Measurements from ENCODE around the gene ITPKB.
A peak's percentile ranks its signal among the peaks of the same experiment; 100 is the strongest.
"Not testable (repeated sequence)": the region's sequence is repeated elsewhere in the genome, so short reads cannot be mapped to it uniquely, and the experiment has no call there.

ITPKB gene

DNA sequence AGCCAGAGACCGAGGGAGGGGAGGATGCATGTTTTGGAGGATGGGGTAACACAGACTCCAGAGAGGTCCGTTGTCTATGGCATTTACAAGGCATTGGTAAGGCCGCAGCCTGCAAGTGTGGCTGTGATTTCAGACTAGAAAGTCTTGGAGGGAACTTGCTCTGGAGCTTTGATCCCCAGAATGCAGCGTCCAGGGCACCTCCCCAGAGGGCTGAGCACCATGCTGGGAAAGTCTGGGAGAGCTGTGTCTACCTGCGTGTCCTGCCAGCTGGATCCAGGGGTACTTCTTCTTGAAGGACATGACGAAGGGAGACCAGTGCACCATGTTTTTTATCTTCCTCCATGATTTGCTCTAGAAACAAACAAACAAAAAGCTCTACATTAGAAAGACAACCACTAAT lies 90.7 kb downstream of the ITPKB start:
- no peak for DNase-seq

DNA sequence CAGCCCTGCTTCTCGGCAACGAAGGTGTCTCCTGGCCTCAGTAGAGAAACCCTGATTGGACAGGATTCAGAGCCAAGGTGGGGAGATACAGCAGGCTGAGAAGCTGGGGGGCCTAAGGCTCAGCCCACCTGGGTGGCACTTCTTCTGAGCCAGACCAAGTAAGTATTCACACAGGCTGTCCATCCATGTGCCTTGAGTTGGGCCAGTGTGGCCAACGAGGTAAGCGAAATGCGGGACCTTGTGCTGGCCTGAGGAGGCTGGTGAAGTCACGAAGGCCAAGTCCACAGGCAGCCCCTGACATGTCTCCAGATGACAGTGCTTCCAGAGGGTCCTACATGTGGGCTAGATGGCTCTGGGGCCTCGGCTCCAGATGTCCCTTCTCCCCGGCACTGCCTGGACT lies 91.4 kb downstream of the ITPKB start:
- no peak for DNase-seq

DNA sequence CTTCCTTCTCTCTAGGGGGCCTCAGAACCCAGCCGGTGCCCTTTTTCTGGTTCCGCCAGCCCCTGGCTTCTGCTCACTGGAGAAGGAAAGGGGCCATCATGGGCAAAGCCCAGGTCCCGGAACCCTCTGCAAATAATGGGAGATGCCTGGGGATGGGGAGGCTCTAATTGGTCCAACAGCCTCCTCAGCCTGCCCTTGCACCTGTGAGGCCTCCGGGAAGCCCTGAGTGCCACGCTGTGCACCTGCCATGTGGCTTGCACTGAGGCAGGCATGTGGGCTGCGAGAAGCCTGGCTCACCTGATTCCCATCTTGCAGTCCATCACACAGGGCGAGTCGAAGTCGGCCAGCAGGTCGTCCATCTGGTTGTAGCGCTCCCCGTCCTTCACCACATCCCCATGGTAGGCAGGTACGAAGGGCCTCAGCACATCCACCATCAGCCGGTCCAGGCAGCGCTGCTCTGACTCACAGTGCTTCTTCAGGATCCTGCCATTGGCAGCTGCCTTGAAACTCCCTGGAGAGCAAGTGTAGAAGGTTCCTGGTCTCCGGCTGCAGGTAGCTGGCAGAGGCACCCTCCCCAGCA lies 92.1 kb downstream of the ITPKB start:
- DNase-seq = no peak

DNA sequence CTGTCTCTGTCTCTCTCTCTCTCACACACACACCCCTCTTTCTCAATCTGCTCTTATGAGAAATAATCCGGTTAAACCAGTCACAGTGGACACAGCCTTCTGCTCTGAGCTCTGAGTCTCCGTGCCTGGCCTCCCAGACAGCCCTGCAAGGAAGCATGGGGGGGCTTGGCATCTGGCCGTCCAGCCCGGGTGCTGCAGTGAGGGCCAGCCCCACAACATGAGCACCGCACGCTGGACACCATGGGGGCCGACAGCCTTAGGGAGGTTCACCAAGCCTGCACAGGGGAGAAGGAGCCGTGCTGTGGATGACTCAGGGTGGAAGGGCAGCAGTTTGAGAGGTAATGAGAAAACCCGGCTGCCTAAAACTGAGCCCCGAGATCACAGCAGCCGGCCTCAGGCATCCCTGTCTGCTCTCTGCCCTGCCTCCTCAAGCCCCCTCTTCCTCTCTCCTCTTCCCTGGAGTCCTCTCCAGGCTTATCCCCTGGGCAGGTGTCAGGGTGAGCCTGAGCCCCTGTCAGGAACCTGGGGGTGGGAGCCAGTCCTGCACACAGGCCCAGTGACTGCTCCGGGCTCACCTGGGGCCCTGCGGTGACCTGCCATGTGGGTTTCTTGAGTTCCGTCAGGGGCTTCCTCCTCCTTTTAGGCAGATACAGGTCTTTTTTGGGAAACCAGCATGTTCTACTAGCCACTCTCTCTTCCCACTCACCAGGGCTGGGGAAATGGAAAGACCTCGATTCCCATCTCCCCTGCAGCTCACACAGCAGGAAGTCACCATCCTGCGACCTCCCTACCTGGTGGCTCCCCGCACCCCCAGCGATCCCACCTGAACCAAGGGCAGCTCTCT lies 92.8 kb downstream of the ITPKB start:
- DNase-seq = no peak

DNA sequence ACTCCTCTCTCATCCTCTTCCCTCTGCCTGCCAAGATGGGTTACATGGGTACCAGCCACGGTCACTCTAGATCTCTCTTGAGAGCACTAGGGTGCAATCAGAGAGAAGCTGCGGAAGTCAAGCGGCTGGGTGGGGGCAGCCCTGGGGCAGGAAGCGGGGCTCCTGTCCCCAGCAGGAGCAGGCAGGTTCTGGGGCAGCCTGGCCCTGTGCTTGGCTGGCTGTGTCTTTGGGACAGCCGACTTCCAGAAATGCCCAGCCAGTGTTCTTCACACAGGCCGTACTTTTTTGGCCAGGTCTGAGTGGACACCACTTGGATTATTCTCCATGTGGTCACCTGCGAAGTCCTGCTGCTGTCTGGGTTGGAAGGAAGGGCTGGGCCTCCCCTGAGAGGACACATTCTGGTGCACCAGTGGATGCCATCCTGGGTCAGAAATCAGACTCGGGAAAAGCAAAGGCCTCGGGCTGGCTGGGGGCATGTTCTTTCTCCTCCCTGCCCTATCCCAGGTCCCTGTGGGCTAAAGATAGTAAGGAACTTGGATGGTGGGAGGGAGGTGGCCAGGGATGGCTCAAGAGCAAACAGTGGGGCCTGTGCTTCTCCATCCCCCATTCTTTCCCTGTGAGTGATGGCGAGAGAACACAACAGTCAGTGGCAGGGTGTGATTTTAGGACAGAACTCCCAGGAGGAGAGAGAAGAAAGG lies 93.7 kb downstream of the ITPKB start:
- no peak for DNase-seq

DNA sequence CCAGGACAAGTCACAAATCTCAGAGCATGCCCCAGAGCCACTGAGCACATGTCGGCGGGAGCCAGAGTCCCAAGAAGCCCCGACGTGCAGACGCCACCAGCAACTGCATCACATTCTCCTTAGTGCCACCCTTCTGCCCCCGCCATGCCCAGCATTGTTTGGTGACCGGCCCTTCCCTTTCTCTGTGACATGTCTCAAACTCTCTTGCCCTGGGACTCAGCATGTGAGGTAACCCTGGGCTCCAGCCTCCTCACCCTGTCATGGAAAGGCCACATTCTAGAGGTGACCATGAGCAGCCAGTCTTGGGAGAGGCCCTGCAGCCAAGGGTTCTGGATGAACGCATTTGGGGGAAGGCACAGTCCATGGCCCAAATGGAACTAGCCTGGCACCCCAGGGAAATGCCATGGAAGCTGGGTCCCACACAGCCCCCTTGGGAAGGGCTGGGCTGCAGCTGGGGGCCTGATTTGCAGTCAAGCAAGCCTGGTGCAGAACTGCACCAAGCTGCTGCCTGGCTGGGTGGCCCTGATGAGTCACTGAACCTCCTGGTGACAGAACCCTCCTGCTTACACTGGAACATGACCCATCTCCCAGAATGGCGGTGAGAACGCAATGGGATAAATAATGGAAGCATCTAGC lies 94.4 kb downstream of the ITPKB start:
- DNase-seq = no peak

DNA sequence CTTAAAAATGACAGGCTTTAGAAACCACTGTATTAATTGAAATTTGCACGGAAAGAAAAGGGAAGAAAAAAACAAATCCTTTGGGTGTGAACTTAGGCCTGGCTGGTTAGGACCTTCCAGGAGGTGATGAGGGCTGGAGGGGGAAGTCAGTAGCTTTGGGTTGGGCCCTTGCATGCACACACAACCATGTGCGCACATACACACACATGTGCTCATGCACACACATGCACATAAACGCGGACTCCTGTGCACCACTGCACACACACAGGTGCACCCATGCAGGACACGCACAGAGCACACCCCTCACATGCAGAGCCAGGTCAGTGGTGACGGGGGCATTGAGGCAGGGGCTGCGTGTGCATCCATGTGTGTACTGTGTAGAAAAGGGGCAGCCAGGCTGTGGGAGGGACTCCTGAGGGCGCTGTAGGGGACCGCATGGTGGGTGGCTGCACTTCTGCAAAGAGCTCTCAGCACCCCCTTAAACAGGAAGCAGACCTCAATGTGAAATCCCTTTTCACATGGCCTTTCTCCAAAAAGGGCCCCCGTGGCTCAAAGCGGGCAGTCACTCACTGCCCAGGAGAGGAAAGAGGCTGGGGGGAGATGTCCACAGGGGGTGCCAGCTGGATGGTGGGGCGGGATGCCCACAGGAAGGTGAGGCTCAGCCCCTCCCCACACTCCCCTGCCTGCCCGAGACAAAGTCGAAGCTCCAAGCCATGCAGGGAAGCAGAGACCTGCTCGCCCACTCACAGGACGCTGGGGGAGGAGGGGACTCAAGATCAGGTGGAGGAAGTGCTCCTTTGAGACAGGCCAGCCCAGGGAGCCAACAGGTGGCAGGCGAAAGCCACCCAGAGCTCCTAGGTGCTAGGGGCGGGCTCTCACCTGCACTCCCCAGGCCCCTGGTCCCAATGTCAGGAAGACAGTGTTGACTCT lies 95.2 kb downstream of the ITPKB start:
- no peak for DNase-seq

DNA sequence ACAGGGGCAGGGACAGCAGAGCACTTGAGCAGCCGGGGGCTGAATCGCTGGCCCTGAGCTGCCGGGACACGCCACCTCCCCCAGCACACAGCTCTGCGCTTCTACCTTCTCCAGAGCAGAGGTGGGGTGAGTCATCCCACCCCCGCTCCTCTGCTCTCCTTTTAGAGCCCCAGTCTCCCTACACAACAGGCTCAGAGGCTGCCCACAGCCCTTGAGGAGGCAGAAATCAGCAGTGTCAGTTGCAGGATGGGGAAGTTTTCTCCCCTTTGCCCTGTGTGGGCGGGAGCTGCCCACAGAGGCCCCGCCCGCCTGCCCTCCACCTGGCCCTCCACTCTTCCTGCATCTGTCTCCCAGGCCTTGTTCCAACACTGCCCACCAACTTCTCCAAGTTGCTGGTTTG lies 95.9 kb downstream of the ITPKB start:
- DNase-seq = no peak

DNA sequence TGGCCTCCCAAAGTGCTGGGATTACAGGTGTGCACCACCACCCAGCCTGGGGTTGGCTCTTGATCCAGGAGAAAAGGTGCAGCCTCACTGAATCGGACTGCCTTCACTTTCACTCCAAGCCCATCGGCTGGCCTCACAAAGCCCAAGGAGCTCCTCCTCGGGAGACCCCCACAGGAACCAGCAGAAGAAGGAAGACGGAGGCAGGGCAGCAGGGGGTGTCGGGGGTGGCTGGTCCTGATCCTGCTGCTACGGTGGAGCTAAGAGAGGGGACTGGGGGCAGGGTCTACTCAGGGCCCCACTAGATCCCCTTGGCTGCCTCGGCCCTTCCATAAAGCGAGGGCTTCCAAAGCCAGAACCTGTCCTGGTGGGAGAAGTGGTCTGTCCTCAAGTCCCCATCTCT lies 96.7 kb downstream of the ITPKB start:
- DNase-seq = no peak

DNA sequence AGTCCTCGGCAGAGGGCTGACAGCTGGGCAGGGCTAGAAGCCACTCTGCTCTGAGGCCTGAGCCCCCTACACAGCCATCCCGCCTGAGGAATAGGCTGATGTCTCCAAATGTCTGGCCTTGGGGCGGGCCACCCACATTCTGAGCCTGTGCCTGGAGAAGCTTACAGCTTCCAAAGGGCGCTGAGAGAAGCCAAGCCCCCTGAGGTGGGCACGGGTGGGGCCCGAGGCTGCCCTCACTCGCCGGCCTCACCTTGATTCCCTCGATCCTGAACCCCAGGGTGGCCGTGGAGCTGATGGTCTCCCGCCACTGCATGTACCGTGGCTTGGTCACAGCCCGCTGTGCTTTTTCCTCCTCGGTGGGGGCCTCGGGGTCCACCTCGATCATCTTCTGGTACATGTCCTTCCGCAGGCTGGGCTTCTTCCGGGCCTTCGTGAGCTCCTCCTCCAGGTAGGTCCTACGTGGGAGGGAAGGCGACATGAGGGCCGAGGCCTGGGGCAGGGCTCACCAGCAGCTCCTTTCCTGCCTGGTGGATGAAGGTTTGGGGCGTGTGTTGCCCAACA lies 97.3 kb downstream of the ITPKB start:
- DNase-seq = no peak

DNA sequence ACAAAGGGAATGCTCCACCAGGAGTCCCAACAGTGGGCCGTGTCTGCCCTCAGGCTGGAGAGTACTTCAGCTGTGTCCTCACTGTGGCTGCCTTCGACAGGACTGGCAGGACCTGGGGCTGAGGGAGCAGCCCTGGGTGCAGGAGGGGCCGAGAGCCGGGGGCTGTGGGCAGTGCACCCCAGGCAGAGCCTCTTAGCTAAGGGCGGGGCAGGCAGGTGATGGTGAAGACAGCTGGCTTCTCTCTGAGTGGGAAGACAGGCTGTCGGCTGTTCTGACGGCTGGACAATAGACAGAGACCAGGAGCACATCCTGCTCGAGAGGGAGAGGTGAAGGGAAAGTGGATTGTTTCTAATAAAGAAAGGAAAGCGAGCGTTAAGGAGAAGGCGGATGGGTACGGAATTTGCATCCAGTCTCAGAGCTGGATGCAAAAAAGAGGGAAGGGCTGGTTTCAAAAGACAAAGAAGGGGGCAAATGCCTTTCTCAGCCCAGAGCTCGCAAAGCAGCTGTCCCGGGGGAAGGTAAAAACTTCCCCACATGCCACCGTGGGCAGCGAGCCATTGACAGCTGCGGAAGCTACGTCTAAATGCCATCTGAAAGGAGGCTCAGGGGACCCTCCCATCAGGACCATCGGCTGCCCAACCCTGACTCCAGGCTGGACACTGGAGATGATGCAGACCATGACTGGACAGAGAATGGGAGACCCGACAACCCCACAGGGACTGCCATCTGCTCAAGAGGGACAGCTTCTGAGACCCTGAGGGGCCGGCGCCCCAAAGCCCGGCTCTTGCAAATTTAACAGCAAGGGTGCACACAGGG lies 98.6 kb downstream of the ITPKB start:
- no peak for DNase-seq

DNA sequence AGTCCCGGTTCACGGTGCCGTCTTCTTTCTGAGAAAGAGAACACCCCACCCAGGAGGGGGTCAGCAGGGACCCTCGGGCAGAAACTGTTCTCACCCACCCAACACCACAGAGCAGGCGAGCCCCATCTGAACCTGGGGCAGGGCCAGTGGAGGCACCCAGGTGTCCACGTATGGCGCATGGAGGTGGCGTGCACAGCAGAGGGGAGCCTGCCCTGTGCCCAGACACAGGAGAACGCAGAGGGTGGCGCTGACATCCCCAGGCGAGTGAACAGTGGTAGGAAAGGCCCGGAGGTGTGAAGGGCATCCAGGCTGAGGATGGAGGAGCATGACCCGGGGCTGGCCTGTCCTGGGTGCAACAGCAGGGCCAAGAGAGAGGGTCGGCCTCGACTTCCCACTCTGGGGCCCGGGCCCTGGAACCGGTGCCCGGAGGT lies 99.4 kb downstream of the ITPKB start:
- DNase-seq = no peak

DNA sequence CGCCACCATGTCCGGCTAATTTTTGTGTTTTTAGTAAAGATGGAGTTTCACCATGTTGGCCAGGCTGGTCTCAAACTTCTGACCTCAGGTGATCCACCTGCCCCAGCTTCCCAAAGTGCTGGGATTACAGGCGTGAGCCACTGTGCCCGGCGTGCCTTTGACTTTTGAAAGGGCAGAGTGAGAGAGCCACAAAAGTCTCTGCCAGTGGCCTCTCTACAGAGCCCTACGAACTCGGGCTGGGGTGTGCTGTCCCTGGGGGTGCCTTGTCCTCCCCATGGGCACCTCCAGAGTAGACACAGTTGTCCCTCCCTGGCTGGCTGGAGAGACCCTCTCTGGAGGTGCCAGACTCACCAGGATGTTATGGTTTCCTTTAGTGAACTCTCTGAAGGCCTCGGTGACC lies 99.9 kb downstream of the ITPKB start:
- not testable (repeated sequence) for DNase-seq

DNA sequence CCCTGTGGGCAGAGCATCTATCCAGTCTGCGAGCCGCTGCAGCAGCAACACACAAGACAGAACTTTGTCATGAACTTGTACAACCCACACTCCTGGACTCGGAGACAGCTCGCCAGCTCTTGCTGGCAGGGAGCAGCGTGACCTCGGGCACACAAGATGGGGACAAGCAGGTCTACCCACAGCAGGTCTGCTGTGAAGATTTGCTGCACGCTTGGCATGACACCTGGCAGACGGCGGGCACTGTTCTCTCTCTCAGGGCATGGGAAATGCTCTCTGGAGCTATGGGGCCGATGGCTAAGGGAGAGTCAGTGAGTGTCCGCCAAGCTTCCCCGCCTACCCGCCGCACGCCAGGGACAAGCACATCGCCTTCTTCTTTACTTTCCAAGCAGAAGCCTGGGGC lies 100.5 kb downstream of the ITPKB start:
- DNase-seq = no peak

DNA sequence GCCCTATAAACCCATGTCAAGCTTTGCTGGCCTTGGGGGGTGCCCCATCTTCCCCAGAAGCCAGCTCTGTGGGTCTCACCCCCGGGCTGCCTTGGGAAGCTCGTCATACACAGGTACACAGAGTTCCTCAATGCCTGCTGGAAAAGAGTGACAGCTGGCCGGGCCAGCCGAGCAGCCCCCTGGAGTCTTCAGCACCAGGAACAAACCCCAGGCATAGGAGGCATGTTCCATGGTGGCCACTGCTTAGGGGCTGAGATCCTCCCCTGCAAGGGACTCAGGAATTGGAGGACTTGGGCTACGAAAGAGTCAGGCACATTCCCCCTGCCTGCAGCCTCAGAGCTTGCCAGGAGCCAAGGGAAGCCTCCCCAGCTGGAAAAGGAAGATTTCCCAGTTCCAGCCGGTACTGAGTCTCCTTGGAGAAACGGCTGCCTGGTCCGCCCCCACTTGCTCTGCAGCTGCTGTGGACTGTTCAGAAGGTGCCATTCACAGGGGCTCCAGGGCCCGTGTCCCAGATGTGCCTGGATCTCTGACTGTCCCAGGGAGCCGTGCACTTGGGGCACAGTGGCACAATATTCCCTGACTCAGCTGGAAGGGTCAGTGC lies 101.0 kb downstream of the ITPKB start:
- no peak for DNase-seq

DNA sequence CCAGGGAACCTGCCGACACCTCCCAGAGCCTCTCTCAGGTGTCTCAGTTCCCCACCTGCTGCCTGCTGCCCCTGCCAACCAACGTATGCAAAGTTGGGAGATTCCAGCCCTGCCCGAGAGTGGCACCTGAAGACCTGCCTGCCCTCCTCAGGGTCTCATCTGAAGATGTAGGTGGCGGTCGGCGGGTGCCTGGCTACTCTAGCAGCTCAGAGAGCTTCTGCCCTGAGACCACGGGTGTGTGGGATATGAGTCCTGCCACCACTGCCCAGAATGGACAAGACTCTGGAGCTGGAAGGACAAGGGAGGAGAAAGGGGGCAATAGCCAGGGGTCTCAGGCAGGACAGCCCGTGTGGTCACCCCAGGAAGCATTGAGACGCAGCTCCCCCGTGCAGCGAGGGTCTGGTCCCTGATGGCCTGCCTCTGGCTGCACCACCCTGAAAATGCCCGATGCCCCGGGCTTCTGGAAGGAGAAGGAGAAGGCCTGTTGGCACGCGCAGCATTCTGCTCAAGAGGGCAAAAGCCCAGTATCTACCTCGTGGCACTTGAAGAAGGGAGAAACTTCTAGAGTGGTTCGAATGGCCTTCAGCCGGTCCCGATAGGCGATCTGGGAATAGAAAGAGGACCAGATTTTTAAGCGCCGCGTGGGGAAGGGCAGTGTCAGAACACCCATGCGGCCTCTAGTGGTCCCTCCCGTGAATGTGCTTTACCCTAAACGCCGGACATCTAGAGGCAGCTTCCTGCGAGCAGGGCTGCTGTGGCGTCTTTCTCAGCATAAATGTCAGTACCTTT lies 101.7 kb downstream of the ITPKB start:
- no peak for DNase-seq

DNA sequence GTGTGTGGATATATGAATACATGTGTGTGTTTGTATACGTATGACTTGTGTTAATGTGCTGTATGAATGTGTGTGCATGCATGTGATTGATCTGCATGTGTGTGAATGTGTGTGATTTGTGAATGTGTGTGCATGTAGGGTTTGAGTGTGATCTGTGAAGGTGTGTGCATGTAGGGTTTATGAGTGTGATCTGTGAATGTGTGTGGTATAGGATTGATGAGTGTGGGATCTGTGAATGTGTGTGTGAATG lies 102.3 kb downstream of the ITPKB start:
- DNase-seq = no peak

DNA sequence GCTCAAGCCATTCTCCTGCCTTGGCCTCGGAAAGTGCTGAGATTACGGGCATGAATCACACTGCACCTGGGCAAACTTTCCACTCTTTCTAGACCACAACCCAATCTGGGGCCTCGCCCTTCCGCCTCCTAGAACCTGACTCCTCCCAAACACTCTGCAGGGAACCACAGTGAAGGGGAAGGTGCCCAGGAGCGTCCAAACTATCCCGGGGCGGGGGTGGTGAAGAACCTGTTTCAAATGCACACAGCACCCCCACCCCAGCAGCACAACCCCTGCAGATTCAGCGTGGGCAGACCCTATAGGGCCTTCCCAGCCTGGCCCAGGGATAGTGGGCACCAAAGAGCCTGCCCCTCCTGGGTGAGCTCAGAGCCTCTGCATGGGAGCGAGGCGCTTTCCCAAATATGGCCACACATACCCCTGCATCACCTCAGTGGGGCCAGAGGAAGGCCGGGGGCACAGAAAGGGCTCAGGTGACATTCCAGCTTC lies 103.6 kb downstream of the ITPKB start:
- DNase-seq = no peak

DNA sequence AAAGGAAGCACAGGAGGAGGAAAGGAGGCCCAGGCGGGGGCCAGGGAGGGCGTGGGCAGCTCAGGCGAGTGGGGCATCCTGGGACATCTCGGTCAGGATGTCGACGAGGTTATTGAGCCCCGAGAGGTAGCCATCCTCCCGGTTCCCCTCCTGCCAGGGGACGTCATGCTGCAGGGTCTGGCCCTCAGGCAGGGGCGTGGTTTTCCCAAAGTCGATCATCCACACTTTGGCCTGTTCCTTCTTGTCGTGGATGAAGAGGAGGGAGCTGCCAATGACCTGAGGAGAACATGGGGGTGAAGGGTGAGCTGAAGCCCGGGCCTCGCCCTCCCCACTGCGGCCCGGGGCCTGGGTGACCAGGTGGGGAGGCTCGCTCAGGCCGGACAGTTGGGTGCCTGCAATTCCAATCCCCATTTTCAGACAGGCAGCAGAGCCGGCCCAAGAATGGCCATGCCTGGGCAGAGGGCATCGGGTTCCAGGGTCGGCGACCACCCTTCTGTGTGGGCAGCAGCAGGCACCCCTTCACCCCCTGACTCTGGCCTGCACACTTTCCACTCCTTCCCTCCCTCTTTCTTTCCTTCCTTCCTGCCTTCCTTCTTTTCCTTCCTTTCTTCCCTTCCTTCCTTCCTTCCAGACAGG lies 104.4 kb downstream of the ITPKB start:
- DNase-seq = no peak

DNA sequence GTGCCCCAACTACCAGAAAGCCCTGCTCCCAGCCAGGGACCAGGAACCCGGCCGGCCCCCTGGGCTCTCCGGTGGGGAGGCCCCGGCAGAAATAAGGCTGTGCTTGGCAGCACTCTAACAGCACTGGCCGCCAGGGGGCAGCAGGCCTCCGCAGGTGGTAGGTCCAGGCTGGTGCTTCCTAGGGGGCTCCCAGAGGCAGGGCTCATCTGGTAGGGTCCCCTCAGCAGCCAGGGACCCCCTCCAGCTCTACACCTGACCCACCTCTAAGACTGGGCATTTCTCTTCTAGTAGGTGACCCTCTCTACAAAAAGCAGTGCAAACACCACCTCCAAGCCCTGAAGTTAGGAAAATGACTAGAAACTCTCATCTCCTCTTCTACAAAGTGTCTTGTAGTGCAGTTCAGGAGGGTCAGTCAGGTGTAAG lies 104.9 kb downstream of the ITPKB start:
- peak; percentile 37 for DNase-seq
